ENCODE results near the gene GRIPAP1.

DNA sequence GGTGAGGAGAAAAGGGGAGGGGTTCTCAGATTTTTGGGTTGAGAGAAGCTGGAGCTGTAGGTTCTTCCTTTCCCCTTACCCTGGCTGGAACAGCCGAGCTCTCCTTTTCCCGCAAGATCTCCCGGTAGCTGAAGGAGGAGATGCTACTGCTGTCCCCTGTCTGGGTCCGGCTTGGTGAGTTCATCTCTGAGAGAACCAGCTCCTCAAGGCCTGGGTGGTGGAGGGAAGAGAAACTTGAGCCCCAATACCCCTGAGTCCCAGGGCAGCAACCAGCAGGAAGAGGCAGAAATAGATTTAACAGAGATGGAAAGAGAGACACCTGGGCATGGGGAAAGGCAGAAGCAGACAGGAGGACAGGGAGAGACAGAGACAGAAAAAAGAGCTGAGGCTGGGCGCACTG, 23.8 kb downstream of the GRIPAP1 start:
- TF ChIP-seq, protein P1, sequence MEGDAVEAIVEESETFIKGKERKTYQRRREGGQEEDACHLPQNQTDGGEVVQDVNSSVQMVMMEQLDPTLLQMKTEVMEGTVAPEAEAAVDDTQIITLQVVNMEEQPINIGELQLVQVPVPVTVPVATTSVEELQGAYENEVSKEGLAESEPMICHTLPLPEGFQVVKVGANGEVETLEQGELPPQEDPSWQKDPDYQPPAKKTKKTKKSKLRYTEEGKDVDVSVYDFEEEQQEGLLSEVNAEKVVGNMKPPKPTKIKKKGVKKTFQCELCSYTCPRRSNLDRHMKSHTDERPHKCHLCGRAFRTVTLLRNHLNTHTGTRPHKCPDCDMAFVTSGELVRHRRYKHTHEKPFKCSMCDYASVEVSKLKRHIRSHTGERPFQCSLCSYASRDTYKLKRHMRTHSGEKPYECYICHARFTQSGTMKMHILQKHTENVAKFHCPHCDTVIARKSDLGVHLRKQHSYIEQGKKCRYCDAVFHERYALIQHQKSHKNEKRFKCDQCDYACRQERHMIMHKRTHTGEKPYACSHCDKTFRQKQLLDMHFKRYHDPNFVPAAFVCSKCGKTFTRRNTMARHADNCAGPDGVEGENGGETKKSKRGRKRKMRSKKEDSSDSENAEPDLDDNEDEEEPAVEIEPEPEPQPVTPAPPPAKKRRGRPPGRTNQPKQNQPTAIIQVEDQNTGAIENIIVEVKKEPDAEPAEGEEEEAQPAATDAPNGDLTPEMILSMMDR (conservative IDR thresholded peaks at IDR 0.05): no peak
- TF ChIP-seq ZFX (IDR thresholded peaks at IDR 0.05): no peak

Data from C4-2B (cell line).